Pancreas (tissue), 10 donors: ENCODE measurements around the gene COMMD7. TPM values are rescaled to one million over a fixed set of nuclear protein-coding genes. Genes with fewer than 3 reads are reported as not detected.

Source experiments
- ATAC-seq, 4 donors: fragments of 200-7000 bp; cut with Tn5 transposase; one replicate each; pipeline versions ENCODE4 v1.8.0 to v1.9.1; 2020; ENCODE audit warnings: mild to moderate bottlenecking in 4 of 4, moderate library complexity in 4 of 4
- DNase-seq, 6 donors: peaks; one replicate each; pipeline ENCODE4 v3.0.0-alpha.2; 2020
- FAIRE-seq: peaks from 2 replicates; lab custom pipeline; 2012; peaks lifted over from hg19 to GRCh38; lab: Jason Lieb, UNC
- H3K27ac ChIP-seq, 4 donors: fragments of 200-600 bp; sonication (generic); 1 replicate in 3 of 4; 2 replicates in 1 of 4; pipeline versions ENCODE4 v1.5.0 to v1.8.0; 2020
- H3K27me3 ChIP-seq, 4 donors: fragments of 200-600 bp; one replicate each; pipeline ENCODE4 v1.8.0; 2021
- H3K36me3 ChIP-seq, 3 donors: fragments of 200-600 bp; sonication (generic) in 1 of 3; one replicate each; pipeline versions ENCODE4 v1.5.0 to v1.8.0; 2020 to 2021
- H3K4me1 ChIP-seq, 3 donors: fragments of 200-600 bp; one replicate each; pipeline ENCODE4 v1.8.0; 2021
- H3K4me3 ChIP-seq, 4 donors: fragments of 200-600 bp; sonication (generic) in 2 of 4; one replicate each; pipeline versions ENCODE4 v1.5.0 to v1.8.0; 2020 to 2021
- H3K9me3 ChIP-seq, 4 donors: fragments of 200-600 bp; one replicate each; pipeline ENCODE4 v1.8.0; 2021
- WGBS, 2 donors: extraction: QIAGEN DNeasy Blood & Tissue Kit; methylation state at CpG; one replicate each; pipeline ENCODE4 v1.1.7; 2013; 5-methylcytosine and 5-hydroxymethylcytosine counted together
- intact Hi-C, 3 donors: fragments of 100-400 bp; cut with DNase I; formaldehyde crosslinking; loops; one replicate each; pipeline versions ENCODE4 v1.11.1 to v1.14.2; 2022
- polyA plus RNA-seq, 2 donors: library from polyadenylated mRNA; stranded (reverse); fragments of 200-250 nt; gene quantifications; one replicate each; pipeline ENCODE4 v1.2.3, GENCODE V29; 2013
- total RNA-seq, 6 donors: library from RNA; stranded (reverse); fragmentation: NEBNext Ultra II Directional in 4 of 6; extraction: Animal tissue kit (Norgen Biotek cat#: 25700) in 4 of 6; gene quantifications; one replicate each; pipeline versions ENCODE4 v1.2.1 to v1.2.4, GENCODE V29; 2021 to 2023
- TF ChIP-seq, protein P1 (sequence below), 4 donors: fragments of 200-600 bp; sonication (generic) in 3 of 4; IDR thresholded peaks; one replicate each; pipeline versions ENCODE4 v1.5.0 to v1.8.0; 2021; ENCODE audit warnings: antibody characterized with exemption in 4 of 4
- donor health status: healthy with polysubstance abuse.
- donor health status: DM: no; HTN: no; CAD: no; lungs with moderate emphysema.
- donor health status: DM: no; HTN: no; CAD: no.
- donor health status: control.
- donor health status: control.
- donor health status: Bipolar disorder and iron deficiency.
- donor health status: DM: yes; HTN: yes; CAD: no.
- donor health status: DM: no; HTN: no; CAD: no.
- donor health status: DM: no; HTN: no; CAD: no.
- donor health status: DM: yes; HTN: yes; CAD: no.

The COMMD7 gene
- total and polyA plus RNA-seq, 8 donors, result 12.9 to 29.1 (median 16.4) TPM

DNA sequence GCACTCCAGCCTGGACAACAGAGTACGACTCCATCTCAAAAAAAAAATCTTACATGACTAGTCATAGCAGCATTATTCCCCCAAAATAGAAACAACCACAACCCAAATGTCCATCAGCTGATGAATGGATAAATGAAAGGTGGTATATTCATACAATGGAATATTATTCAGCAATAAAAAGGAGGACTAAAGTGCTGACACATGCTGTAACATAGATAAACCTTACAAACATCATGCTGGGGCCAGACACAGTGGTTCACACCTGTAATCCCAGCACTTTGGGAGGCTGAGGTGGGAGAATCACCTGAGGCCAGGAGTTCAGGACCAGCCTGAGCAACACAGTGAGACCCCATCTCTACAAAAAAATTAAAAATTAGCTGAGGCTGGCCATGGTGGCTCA, 86.4 kb downstream of the COMMD7 start:
- Histone ChIP-seq H3K9me3 (no peaks in the 10 kb centered on the region), H3K4me1 (no peaks in the 10 kb centered on the region), H3K27ac (no peak overlapping the region), H3K27me3 (no peaks in the 10 kb centered on the region), H3K36me3 (no peaks in the 10 kb centered on the region), H3K4me3 (no peak overlapping the region)
- intact Hi-C loops, result no loop called here
- WGBS, 2 donors, result 89 to 100% methylated on average over 1 of the region's 1 CpG
- TF ChIP-seq, protein P1, sequence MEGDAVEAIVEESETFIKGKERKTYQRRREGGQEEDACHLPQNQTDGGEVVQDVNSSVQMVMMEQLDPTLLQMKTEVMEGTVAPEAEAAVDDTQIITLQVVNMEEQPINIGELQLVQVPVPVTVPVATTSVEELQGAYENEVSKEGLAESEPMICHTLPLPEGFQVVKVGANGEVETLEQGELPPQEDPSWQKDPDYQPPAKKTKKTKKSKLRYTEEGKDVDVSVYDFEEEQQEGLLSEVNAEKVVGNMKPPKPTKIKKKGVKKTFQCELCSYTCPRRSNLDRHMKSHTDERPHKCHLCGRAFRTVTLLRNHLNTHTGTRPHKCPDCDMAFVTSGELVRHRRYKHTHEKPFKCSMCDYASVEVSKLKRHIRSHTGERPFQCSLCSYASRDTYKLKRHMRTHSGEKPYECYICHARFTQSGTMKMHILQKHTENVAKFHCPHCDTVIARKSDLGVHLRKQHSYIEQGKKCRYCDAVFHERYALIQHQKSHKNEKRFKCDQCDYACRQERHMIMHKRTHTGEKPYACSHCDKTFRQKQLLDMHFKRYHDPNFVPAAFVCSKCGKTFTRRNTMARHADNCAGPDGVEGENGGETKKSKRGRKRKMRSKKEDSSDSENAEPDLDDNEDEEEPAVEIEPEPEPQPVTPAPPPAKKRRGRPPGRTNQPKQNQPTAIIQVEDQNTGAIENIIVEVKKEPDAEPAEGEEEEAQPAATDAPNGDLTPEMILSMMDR (IDR thresholded peaks at IDR 0.05), result no peak
- ATAC-seq (no peak), DNase-seq (no peak), FAIRE-seq (no peak)

DNA sequence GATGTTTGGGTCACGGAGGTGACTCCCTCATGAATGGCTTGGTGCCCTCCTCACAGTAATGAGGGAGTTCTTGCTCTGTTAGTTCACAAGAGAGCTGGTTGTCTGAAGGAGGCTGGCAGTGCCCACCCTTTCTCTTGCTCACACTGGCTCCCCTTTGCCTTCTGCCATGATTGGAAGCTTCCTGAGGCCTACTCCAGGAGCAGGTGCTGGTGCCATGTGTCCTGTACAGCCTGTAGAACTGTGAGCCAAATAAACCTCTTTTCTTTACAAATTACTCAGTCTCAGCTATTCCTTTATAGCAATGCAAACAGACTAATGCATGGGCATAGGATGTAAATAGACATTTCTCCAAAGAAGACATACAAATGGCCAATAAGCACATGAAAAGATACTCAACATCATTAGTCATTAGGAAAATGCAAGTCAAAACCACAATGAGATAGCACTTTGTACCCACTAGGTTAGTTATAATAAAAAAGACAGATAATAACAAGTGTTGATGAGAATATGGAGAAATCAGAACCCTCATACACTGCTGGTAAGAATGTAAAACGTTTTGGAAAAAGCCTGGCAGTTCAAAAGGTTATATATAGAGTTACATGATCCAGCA, 87.3 kb downstream of the COMMD7 start:
- no peaks in the 10 kb centered on the region for H3K27me3 ChIP-seq
- no peak overlapping the region for H3K4me3 ChIP-seq
- WGBS, 2 donors, result 60 to 64% methylated on average over 2 of the region's 2 CpGs
- intact Hi-C loops, result no loop called here
- TF ChIP-seq, protein P1 (IDR thresholded peaks at IDR 0.05), result no peak
- H3K27ac ChIP-seq, result no peak overlapping the region
- ATAC-seq, result no peak
- FAIRE-seq, result no peak
- no peaks in the 10 kb centered on the region for H3K36me3 ChIP-seq
- no peaks in the 10 kb centered on the region for H3K4me1 ChIP-seq
- DNase-seq, result no peak
- H3K9me3 ChIP-seq, result no peaks in the 10 kb centered on the region

DNA sequence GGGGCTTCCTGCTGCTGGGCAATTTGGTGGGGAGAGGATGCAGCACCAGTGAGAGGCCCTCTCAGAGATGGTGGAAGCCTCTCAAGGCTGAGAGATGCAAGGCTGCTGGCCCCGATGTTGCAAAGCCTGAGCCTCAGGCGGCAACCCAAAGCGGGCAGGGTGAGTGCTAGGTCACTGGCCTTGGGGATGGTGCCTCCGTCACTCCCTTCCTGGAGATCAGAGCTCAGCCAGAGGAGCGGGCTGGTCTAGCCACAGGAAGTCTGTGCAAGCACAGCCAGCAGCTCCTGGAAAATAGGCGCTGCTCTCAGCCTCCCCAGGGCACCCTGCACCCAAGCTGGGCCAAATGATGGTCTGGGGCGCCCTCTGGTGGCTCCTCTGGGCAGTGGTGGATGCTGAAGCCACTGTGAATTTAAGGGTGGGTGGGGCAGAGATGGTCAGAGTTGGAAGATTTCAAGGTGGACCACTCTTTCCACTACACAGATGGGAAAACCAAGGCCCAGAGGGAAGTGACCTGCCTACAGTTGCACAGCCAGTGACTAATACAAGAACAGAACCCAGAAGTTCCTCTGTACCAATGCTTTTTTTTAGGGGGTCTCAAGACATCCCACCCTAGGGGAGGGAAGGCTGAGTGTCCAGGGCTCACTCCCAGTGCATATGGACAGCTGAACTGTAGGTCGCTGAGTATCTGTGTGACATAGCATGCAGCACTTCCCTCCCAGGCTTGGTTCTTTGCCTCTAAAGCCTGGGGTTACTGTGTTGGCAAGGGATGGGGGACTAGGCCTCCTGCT, 90.3 kb downstream of the COMMD7 start:
- DNase-seq (peak; percentile 69 to 93 (median 84)), ATAC-seq (peak; percentile 94 to 100 (median 98)), FAIRE-seq (no peak)
- H3K4me3 ChIP-seq, result no peak overlapping the region
- TF ChIP-seq, protein P1 (IDR thresholded peaks at IDR 0.05), result peak; percentile 78 to 96 (median 86)
- no peaks in the 10 kb centered on the region for H3K4me1 ChIP-seq
- intact Hi-C loops, result loop anchor here in 2 of 3 donors (2.0 to 5.0 kb wide), 2 partner anchors 130 to 131 kb away; no protein-coding TSS in a partner anchor
- no peaks in the 10 kb centered on the region for H3K9me3 ChIP-seq
- H3K27me3 ChIP-seq, result no peaks in the 10 kb centered on the region
- H3K27ac ChIP-seq, result no peak overlapping the region
- WGBS, 2 donors, result 4 to 8% methylated on average over 8 of the region's 8 CpGs
- H3K36me3 ChIP-seq, result no peaks in the 10 kb centered on the region

Other genes with a start within 250 kb of the COMMD7 start
- gene NOL4L, start 158.1 kb downstream of the COMMD7 start, total RNA-seq, result 10 to 100 TPM in 4 of 6 donors, 1 to 10 TPM in 2; 8.7 to 14.5 (median 10.2) TPM
- 10 to 100 TPM; 10.2 to 13.2 TPM for gene NOL4L, start 158.1 kb downstream of the COMMD7 start, polyA plus RNA-seq
- under 1 TPM in 2 of 6 donors, not detected in 4; 0.03 to 0.08 TPM for gene C20orf203, start 69.5 kb downstream of the COMMD7 start, total RNA-seq
- under 1 TPM in 1 of 2 donors, not detected in 1; 0.08 TPM for gene C20orf203, start 69.5 kb downstream of the COMMD7 start, polyA plus RNA-seq
- 1 to 10 TPM; 2.0 to 5.1 (median 3.8) TPM for gene DNMT3B, start 18.9 kb upstream of the COMMD7 start, total RNA-seq
- 1 to 10 TPM; 2.4 to 3.4 TPM for gene DNMT3B, start 18.9 kb upstream of the COMMD7 start, polyA plus RNA-seq
- 10 to 100 TPM; 20.6 to 46.7 (median 32.6) TPM for gene MAPRE1, start 76.5 kb upstream of the COMMD7 start, total RNA-seq
- 10 to 100 TPM; 12.4 to 32.0 TPM for gene MAPRE1, start 76.5 kb upstream of the COMMD7 start, polyA plus RNA-seq
- gene EFCAB8, start 115.5 kb upstream of the COMMD7 start, total RNA-seq, result under 1 TPM in 5 of 6 donors, not detected in 1; 0.12 to 0.35 (median 0.19) TPM
- gene EFCAB8, start 115.5 kb upstream of the COMMD7 start, polyA plus RNA-seq, result under 1 TPM; 0.14 to 0.19 TPM